ENCODE results near the gene ZNF629. TPM values are rescaled to one million over a fixed set of nuclear protein-coding genes. Genes with fewer than 3 reads are reported as not detected.

The ZNF629 gene
- total RNA-seq, 1 donor from 2014 or later = 2.1 TPM

DNA sequence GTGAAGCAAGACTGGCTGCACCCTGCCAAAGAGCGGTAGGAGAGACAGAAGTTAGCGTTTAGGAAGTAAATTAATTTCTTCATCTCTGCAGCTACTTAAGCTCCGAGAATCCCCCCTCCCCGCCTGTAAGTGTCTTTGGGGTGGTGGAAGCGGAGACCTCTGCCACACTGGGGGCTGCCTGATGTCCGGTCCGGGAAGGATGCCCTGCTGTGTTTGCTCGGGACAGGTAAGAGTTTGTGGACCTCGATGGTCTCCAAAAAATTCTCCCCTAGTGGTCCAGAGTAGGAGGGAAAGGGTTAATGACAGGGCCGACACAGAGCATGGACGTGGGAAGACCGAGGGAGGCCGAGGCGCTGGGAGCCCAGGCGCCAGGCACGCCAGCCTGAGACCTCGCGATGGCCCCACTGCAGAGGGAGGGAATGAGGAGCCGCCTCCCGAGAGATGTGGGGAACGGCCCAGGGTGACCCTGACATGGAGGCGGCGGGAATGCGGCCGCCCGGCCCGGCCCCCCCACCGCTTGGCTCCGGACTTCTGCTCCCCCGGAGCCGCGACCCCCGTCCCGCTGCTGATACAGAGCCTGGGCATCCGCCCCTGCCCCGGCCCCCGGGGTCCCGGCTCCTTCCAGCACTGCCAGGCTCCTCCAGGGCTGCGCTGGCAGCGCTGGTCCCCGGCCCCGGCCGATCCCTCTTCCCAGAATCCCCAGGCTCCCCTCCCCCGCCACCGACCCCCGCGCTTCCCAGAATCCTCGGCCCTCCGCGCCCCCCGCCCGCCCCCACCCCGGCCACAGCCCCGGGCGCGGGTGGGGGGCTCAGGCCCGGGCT lies 680 bp downstream of the ZNF629 start:
- intact Hi-C loops (cut with micrococcal nuclease) = loop anchor here (2.0 kb wide), 1 partner anchor 14 kb away; no protein-coding TSS in a partner anchor

DNA sequence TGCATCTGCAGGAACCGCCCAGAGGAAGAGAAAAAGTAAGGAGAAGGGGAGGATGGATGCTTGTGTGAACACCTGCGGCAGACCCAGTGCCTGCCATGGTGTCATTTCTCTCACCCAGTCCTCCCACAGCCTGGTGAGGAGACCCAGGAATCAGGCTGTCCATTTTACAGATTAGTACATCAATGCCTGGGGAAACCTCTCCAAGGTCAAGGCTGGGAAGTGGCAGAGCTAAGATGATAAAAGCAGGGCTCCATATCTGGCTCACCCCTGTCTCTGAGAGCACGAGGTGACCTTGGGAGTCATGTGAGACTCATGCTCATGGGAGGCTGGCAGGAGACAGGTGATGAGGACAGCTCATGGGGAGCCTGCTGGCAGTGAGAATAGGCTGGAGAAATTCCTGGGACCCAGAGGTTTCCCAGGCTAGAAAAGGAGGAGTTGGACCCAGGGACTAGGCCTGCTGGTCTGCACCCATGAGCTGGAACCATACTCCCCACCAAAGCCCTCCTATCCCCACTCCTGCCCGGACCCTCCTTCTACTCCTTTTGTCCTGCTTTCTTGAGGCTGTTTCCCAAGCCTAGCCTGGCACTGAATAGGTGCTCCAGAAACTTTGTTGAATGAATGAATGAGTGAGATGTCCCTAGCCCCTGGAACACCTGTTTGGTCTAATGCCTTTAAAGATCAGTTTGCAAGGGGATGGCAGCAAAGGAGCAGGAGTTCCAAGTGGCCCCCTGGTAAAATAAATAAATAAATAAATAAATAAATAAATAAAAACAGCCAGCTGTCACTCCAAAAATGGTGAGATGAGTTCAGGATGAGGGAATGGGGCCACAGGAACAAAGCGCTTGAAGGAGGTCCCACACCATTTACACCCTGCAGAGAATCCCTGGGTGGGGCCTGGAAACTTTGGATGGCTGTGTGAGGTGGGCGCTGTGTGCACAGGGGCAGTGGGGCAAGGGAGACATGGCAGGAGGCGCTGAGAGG lies 1.6 kb downstream of the ZNF629 start:
- intact Hi-C loops (cut with micrococcal nuclease) = loop anchor here (2.0 kb wide), 1 partner anchor 15 kb away; no protein-coding TSS in a partner anchor

DNA sequence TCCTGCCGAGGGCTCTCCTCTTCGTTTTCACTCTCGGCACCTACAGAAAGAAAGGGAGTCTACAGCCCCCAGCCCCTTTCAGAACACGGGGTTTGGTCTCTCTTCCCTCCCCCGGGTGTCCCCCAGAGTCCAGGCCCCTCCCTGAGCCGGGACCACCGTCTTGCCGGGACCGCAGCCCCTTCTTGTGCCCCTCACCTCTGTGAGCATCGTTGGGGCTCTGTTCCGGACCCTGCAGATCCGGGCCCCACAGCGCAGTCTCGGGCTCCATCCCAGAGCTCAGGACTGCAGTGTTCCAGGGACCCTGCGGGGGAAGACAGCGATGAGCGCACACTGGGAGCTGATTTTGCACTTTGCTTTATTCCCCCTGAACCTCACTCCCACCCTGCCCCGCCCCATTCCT lies 2.8 kb downstream of the ZNF629 start:
- intact Hi-C loops (cut with micrococcal nuclease) = no loop called here

DNA sequence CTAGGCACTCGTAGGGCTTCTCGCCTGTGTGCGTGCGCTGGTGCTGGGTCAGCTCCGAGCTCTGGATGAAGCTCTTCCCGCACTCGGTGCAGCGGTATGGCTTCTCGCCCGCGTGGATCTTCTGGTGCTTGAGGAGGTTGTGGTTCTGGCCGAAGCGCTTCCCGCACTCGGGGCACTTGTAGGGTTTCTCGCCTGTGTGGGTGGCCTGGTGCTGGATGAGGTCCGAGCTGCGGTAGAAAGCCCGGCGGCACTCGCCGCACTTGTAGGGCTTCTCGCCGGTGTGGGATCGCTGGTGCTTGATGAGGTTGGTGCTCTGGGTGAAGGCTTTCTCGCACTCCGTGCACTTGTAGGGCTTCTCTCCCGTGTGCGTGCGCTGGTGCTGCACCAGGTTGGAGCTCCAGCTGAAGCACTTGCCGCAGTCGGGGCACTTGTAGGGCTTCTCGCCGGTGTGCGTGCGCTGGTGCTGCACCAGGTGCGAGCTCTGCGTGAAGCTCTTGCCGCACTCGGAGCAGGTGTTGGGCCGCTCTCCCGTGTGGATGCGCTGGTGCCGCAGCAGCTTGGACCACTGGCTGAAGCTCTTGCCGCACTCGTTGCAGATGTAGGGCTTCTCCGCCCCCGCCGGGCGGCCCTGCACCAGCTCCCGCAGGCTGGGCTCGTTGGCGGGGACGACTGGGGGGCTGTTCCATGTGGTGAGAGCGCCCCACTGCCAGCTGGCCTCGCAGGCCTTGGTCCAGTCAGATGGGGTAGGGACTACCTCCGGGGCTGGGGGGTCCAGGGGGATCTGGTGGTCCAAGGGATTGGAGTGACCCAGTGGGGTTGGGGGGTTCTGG lies 3.5 kb downstream of the ZNF629 start:
- intact Hi-C loops (cut with micrococcal nuclease) = no loop called here

DNA sequence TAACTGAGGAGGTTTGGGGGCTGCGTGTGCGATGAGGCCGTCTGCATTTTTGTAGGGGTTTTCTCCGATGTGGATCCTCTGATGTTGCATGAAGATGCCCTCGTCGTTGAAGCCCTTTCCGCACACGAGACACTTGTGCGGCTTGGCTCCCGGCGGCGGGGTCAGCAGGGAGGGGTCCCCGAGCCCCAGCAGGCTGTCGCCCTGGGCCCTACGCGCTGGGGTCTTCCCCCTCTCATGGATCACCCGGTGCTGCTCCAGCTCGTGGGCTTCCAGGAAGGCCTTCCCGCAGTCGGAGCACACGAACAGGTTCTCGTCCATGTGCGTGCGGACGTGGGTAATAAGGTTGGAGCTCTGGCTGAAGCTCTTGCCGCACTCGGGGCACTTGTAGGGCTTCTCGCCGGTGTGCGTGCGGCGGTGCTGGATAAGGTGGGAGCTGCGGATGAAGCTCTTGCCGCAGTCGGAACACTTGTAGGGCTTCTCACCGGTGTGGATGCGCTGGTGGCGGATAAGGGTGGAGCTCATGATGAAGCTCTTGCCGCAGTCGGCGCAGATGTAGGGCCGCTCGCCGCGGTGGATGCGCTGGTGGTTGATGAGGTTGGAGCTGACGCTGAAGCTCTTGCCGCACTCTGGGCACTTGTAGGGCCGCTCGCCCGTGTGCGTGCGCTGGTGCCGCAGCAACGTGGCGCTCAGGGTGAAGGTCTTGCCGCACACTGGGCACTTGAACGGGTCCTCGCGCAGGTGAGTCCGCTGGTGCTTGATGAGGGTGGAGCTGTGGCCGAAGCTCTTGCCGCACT lies 4.3 kb downstream of the ZNF629 start:
- intact Hi-C loops (cut with micrococcal nuclease) = no loop called here

DNA sequence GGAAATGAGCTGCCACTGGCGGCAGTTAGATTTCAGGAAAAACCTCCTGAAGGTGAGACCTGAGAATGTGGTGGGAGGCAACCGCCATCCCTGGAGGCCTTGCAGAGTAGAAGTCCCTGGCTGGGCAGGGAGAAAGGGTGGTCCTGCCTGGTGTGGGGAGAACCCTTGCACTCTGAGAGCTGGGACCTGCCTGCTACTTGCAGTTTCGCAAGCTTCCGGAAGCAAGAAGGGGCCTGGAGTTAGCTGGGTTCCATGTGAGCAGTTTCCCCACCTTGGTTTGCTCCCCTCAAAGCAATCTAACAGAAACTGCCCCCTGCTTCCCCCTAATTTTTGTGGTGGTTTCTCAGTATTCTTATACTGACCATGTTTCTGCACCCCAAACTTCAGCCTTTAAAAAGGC lies 6.5 kb downstream of the ZNF629 start:
- intact Hi-C loops (cut with micrococcal nuclease) = no loop called here

DNA sequence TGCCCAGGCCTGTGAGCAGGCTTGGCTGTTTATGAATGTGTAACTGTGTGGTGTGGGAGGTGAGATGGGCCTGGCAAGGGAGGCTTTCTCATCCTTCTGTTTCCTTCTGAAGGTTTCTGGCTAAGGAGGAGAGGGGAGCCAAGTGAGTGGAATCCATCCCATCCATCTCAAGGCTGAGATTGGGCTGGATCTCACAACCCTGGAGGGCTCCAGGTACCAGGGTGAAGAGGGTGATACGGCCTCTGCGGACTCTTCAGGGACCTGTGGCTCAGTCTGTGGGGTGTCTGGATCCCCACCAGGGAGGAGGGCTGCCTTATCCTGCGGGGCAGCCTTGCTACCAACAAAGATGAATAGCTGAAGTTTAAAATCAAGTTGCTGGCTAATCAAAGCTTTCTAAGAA lies 7.0 kb downstream of the ZNF629 start:
- intact Hi-C loops (cut with micrococcal nuclease) = no loop called here

DNA sequence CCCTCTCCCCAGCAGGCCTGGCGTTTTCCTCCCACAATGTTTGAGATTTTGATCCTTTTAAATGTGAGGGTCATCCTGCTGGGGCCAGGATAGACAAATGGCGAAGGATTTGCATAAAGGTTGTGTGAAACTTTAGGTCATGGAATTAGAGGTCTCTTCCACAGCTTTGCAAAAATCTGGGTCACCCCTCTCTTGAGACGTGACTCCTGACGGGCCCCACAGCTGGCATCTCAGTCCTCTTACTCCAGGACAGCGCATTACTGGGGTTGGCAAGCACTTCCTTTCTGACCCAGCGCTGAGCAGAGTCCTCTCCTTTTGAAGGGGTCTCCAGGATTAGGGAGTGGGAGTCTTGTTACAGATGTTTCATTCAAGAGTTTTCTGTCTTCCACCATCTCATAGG lies 7.4 kb downstream of the ZNF629 start:
- intact Hi-C loops (cut with micrococcal nuclease) = no loop called here

DNA sequence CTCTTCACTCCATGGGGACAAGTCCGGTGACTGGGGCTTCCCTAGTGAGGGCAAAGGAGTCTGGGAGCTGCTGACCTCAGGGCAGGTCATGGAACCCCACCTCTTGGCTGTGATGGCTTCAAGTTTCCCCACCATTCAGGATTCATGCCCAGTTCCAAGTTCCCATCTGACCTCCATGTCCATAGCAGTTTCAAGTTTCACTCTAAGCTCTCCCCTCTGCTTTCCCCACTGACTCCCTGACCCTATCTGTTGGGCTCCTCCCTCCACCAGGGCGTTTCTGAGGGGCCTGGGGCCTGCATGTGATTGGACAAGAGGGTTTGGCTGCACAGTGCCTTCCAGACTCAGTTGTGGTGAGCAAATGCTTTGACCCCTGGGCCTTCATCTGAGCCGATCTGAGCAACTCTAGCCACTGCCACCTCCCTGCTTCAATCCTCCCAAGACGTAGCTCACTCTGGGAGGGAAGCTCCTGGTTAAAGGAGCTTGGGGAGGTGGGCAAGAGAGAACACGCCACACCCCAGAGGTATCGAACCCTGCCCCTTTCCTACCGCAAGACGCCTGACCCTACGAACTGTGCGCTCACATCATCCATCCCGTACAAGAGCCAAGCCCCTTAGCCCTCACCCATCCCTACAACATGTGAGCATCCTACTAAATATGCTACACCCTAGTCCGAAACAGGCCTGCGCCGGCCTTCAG lies 8.3 kb downstream of the ZNF629 start:
- intact Hi-C loops (cut with micrococcal nuclease) = no loop called here

DNA sequence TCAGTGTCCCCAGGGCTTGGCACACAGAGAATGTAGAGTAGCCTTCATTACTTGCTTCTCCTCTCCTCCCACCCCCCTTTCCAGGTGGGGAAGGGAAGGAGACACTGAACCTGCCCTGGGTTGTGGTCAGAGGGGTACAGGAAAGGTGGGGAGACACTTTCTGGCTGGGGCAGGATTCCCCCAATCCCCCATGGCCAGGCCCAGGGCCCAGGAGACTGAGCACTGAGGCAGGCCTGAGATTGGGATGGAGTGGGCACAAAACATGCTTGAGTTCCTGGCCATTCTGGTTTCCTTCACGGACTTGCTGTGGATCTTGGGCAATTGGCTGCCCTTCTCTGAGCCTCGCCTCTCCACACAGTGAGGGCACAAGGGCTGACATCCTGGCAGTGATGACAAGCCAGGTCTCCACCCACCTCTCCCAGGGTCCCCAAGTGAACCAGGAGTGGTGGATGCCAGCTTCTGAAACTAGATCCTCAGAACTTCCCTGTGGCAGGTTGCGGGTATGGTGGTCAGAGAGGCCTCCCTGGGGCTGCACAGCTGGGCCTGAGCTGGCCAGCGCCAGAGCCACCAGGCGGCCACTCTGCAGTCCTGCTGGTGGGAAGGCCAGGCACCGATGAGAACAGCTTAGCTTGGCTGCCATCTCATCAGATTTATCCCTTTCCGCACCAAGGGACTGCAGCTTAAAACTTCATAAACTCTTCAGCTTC lies 9.3 kb downstream of the ZNF629 start:
- intact Hi-C loops (cut with micrococcal nuclease) = no loop called here

DNA sequence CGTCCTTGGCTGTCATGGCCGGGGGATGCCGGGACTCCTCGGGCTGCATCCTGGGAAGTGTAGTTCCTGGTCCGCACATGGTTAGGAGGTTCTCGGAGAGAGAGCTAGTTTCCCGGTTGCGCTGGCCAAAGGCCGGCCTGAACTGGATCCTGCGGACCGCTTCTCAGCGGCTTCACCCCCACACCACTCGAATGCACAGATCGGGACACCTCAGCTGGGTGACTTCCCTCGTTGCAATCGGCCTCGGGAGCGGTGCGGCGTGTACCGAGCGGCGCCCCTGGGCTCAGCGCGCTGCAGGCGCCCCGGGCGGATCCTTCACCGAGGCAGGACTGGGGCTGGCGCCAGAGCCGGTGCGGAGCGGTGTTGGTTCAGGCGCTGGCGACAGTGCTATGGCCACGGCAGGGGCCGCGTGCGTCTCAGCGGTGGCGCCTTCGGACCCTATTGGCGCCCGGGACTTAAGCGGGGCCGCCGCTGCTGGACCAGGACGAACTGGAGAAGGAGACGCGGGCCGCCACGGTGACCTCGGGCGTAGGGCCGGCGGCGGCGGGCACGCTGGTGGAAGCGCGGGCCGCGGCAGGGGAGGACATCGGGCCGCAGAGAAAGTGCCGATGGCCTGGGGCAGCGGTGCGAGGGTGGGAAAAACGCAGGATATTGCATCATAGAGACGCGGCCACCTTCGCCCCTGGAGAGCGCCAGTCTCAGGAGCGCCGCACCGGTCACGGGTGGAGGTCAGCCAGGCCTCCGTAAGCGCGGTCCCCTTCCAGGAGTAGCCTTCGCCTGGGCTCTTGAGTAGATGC lies 11.4 kb downstream of the ZNF629 start:
- intact Hi-C loops (cut with micrococcal nuclease) = loop anchor here (1.0 kb wide), 4 partner anchors 13 to 147 kb away; partner anchors contain the start of genes CFAP119 and RNF40

DNA sequence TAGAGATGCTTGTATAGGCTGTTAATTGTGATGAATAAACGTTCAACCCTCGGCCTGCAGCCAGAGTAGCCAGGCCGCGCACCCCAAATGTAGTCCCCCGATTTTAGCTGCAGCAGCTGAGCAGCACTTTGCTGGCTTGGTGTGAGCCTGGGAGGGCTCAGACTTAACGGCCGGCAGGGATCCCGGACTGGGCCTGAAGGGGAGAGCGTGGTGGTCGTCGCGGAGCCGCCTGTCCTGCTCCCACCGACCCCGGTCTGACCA lies 11.9 kb downstream of the ZNF629 start:
- intact Hi-C loops (cut with micrococcal nuclease) = loop anchor here (1.0 kb wide), 4 partner anchors 13 to 147 kb away; partner anchors contain the start of genes CFAP119 and RNF40

DNA sequence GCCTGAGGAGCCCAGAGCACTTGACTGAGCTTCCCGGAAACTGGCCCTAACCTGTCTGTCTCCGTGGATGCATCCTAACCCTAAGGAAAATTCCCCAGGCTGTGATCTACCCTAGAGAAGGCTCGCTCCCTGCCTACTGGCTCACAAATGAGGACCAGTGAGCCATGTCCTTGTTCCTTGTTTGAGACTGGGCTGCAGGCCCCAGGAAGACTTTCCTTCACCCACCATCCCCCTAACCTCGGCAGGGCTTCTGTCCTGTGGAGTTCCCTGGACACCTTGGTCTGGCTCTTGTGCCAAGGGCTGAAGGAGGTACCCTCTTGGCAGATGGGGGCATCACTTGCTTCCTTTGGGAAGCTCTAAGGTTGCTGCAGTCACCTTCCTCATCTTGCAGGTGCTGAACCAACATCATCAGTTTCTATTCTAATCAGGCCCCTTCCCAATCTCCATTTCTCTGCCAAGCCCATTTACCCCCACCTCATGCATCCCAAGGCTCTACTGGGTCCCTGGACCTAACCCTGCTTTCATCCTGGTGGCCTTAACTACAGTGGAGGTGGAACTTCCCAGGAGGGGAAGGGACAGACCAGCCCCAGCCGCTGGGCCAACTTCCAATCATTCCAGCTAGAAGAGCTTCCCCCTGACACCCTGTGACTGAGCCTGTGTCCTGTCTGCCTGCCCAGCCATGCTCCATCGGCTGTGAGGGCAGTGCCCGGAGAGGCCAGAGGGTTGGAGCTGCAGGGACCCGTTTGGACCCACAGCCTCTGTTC lies 12.5 kb downstream of the ZNF629 start:
- intact Hi-C loops (cut with micrococcal nuclease) = loop anchor here (1.0 kb wide), 4 partner anchors 12 to 148 kb away; partner anchors contain the start of genes CFAP119 and RNF40

DNA sequence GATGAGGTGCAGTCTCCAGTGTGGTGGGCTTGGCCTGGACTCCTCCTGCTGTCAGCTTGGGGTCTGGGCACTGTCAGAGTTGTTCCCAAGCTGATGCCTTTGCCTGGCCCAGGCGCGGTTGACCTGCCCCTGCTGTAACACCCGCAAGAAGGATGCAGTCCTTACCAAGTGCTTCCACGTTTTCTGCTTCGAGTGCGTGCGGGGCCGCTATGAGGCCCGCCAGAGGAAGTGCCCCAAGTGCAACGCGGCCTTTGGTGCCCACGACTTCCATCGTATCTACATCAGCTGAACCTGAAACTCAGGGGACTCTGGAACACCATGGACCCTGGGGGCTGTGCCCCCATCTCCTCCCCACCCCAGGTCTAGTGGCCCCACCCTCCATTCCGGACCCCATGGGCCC lies 13.2 kb downstream of the ZNF629 start:
- intact Hi-C loops (cut with micrococcal nuclease) = no loop called here

DNA sequence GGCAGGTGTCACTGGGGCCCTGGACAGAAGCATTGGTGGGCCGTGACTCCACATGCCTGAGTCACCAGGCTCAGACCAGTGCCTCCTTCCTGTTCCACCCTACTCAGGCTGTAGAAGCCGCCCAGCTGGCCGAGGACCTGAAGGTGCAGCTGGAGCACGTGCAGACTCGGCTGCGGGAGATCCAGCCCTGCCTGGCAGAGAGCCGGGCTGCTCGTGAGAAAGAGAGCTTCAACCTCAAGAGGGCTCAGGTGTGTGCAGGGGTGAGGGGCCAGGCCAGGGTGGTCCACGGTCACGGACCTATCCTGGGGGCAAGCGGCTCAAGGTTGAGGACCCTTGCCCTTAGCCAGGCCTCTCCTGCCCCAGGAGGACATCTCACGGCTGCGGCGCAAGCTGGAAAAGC lies 15.3 kb downstream of the ZNF629 start:
- intact Hi-C loops (cut with micrococcal nuclease) = no loop called here

DNA sequence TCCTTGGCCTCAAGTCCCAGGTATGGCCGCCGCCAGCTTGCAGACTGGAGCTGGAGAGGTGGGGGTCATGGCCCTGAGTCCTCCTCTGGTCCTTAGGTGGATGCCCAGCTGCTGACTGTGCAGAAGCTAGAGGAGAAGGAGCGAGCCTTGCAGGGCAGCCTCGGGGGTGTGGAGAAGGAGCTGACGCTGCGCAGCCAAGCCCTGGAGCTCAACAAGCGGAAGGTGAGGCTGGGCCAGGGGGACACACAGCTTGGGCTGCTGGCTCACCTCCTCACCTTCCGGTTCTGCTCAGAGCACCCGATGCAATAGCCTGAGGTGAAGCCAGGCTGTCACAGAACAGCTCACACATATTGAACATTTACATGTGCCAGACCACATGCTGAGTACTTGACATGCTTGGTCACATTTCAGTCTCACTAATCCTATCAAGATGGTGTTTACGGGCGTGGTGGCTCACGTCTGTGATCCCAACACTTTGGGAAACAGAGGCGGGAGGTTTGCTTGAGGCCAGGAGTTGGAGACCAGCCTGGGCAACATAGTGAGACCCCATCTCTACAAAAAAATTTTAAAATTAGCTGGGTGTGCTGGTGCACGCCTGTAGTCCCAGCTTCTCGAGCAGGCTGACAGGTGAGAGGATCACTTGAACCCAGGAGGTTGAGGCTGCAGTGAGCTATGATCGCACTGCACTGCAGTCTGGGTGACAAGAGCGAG lies 17.5 kb downstream of the ZNF629 start:
- intact Hi-C loops (cut with micrococcal nuclease) = no loop called here

DNA sequence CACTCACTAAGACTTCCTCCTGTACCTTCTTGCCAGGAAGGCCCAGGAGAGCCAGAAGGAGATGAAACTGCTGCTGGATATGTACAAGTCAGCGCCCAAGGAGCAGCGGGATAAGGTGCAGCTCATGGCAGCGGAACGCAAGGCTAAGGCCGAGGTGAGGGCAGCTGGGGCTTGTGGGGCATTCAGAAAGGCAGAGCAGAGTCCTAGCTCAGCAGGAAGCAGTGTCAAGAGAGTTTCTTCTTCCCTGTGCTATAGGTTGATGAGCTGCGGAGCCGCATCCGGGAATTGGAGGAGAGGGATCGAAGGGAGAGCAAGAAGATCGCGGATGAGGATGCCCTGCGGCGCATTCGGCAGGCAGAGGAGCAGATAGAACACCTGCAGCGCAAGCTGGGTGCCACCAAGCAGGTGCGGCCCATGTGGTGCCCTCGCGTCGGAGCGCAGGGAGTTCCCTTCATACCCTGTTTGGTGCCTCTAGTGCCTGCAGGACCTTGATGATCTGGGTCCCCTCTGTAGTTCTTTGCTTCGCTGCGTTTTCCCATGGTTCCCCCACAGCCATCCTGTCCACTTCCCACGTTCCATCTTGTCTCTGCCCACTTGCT lies 18.3 kb downstream of the ZNF629 start:
- intact Hi-C loops (cut with micrococcal nuclease) = no loop called here

All from T-helper 1 cell treated with Interleukin-12 subunit alpha and Interleukin-12 subunit beta and Interleukin-4 antibody, amounts not matched to agents 30 ng/mL and 1 ng/mL, for 36 hours (primary cell).